H1 (cell line): ENCODE data around the gene OR56A3. TPM values are rescaled to one million over a fixed set of nuclear protein-coding genes. Genes with fewer than 3 reads are reported as not detected.

Experiments used
- BACH1 ChIP-seq: IDR thresholded peaks from 2 replicates; pipeline ENCODE4 v1.6.1; 2012; ENCODE audit warnings: low read length, improper control_type of control experiment
- EZH2 ChIP-seq: fragments of 200-600 bp; sonication (generic); IDR thresholded peaks from 2 replicates; pipeline ENCODE4 v1.7.1; 2012; ENCODE audit warnings: low read depth, mild to moderate bottlenecking, moderate library complexity, low read length, inconsistent platforms; ENCODE audit not compliant: severe bottlenecking
- MAFK ChIP-seq: IDR thresholded peaks from 2 replicates; pipeline ENCODE4 v1.6.1; 2012; ENCODE audit warnings: low read depth, mild to moderate bottlenecking, improper control_type of control experiment, low read length
- RNF2 ChIP-seq: fragments of 200-900, 300-1000 bp; sonication (generic); IDR thresholded peaks from 2 replicates; pipeline ENCODE4 v1.7.1; 2016; ENCODE audit warnings: borderline replicate concordance, low read depth, mild to moderate bottlenecking, antibody characterized with exemption, low read length; ENCODE audit not compliant: poor library complexity, severe bottlenecking; ENCODE audit errors: missing control alignments
- SAP30 ChIP-seq: fragments of 300-600 bp; sonication (generic); IDR thresholded peaks from 2 replicates; pipeline ENCODE4 v1.7.1; 2012; ENCODE audit warnings: low read length, moderate library complexity, mild to moderate bottlenecking, inconsistent platforms; ENCODE audit not compliant: insufficient read depth, insufficient replicate concordance
- SP1 ChIP-seq: IDR thresholded peaks from 2 replicates; pipeline ENCODE4 v1.6.1; 2011; ENCODE audit warnings: low read depth, low read length
- polyA plus RNA-seq, 7 experiments: library from polyadenylated mRNA; depleted of rRNA in 3 of 7; stranded (reverse) in 5 of 7; unstranded in 2 of 7; fragments of >200 nt in 5 of 7; fragments of 200-250 nt in 2 of 7; gene quantifications; 1 replicate in 5 of 7; 2 replicates in 1 of 7; 4 replicates in 1 of 7; pipeline versions ENCODE4 v1.2.1 to v1.2.3, GENCODE V29; 2011 to 2013; ENCODE audit warnings: missing spikeins in 2 of 7, mixed read lengths in 2 of 7
- total RNA-seq: library from RNA; stranded (reverse); fragmentation: NEBNext Ultra II Directional; extraction: Animal tissue kit (Norgen Biotek cat#: 25700); gene quantifications from 2 replicates; pipeline ENCODE4 v1.2.1, GENCODE V29; 2021

The OR56A3 gene
- total and polyA plus RNA-seq, 2 of the 8 experiments (the other 6 are each of a cell fraction or from before 2014, with no cell fraction given), result not detected

DNA sequence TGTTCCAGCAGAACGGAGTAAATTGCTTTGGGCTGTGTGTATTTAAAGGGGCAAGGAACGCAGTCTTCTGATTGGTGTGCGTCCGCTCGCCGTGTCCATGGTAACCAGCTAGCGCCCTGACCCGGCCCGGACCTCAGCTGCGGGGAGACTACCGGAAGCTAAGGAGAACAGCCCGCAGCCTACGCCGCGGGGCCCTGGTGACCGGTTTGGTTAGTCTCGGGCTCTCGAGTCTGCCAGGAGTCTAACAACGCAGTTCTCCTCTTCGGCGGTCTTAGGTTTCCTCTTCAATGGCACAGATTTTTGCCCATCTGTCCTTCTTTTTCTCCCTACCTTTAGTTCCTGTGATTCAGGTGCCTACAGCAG, 3.5 kb upstream of the OR56A3 start (continued):
- TF ChIP-seq SP1 (no peak), RNF2 (no peak), BACH1 (no peak), MAFK (no peak), SAP30 (no peak), EZH2 (no peak)
